Measurements from ENCODE around the gene ACVRL1. TPM values are rescaled to one million over a fixed set of nuclear protein-coding genes. Genes with fewer than 3 reads are reported as not detected.

Gene ACVRL1
- total and polyA plus RNA-seq, 3 experiments from 2014 or later: 0.07 TPM; not detected in 2

GRCh38 chr12:51941011-51941581 is 33.8 kb downstream of the ACVRL1 start:
- Mint-ChIP-seq H3K4me1 (no peaks in the 10 kb centered on the region), H3K4me3 (no peak overlapping the region), H3K27me3 (peaks cover 7 to 38% of the 10 kb centered on the region in 2 donors), H3K9me3 (peaks cover 8 to 16% (median 13%) of the 10 kb centered on the region in 5 donors), H3K36me3 (peaks cover 0 to 14% (median 5%) of the 10 kb centered on the region in 3 donors), H3K27ac (no peak overlapping the region)
- H3K27ac ChIP-seq (ENCODE audit: low read depth, low read length): no peak overlapping the region
- ChIA-PET POLR2A (no interaction called here), CTCF (no interaction called here)
- H3K4me1 ChIP-seq (ENCODE audit: insufficient read depth, low read length): no peaks in the 10 kb centered on the region
- H3K27me3 ChIP-seq (ENCODE audit: insufficient read depth, low read length, poor library complexity, severe bottlenecking): no peaks in the 10 kb centered on the region
- DNase-seq: no peak
- no peak overlapping the region for H3K4me3 ChIP-seq (ENCODE audit: low read length)
- no peaks in the 10 kb centered on the region for H3K9me3 ChIP-seq (ENCODE audit: low read length)
- no peaks in the 10 kb centered on the region for H3K36me3 ChIP-seq (ENCODE audit: insufficient read depth, low read length)

DNA sequence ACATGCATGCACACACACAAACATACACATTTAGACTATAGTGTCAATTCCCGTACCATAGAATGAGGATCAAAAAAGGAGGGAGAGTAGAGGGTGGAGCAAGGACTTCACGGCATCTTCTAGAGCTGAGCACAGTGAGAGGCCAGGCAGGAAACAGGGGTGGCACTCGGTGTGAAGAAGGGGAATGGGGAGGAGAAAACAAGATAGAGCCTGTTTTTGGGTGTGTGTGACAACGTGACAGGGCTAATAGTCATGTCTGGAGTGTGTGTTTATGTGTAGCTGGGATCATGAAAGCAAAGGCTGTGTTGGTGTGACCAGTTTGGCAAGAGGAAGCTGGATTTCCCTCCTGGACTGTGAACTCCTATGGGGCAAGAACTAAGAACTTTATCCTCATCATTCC is 34.3 kb downstream of the ACVRL1 start:
- Mint-ChIP-seq H3K27me3 (peaks cover 7 to 43% of the 10 kb centered on the region in 2 donors), H3K27ac (no peak overlapping the region), H3K36me3 (peaks cover 0 to 17% (median 5%) of the 10 kb centered on the region in 3 donors)

GRCh38 chr12:51942056-51942455 is 34.8 kb downstream of the ACVRL1 start:
- DNase-seq: no peak
- H3K27ac Mint-ChIP-seq: no peak overlapping the region
- peaks cover 8 to 44% of the 10 kb centered on the region in 2 donors for H3K27me3 Mint-ChIP-seq
- peaks cover 8 to 22% (median 13%) of the 10 kb centered on the region in 5 donors for H3K9me3 Mint-ChIP-seq
- H3K36me3 Mint-ChIP-seq: peaks cover 0 to 17% (median 5%) of the 10 kb centered on the region in 3 donors
- Histone ChIP-seq H3K36me3 (ENCODE audit: insufficient read depth, low read length) (no peaks in the 10 kb centered on the region), H3K4me1 (ENCODE audit: insufficient read depth, low read length) (no peaks in the 10 kb centered on the region), H3K27me3 (ENCODE audit: insufficient read depth, low read length, poor library complexity, severe bottlenecking) (no peaks in the 10 kb centered on the region), H3K27ac (ENCODE audit: low read depth, low read length) (no peak overlapping the region), H3K9me3 (ENCODE audit: low read length) (no peaks in the 10 kb centered on the region), H3K4me3 (ENCODE audit: low read length) (no peak overlapping the region)
- no peak overlapping the region for H3K4me3 Mint-ChIP-seq
- POLR2A ChIA-PET: no interaction called here
- CTCF ChIA-PET: no interaction called here
- H3K4me1 Mint-ChIP-seq: no peaks in the 10 kb centered on the region

More for the DNA sequence above, 34.3 kb downstream of the ACVRL1 start:
- peaks cover 8 to 21% (median 13%) of the 10 kb centered on the region in 5 donors for H3K9me3 Mint-ChIP-seq
- POLR2A ChIA-PET: no interaction called here
- no peaks in the 10 kb centered on the region for H3K9me3 ChIP-seq (ENCODE audit: low read length)
- no peak overlapping the region for H3K4me3 Mint-ChIP-seq
- no peak overlapping the region for H3K4me3 ChIP-seq (ENCODE audit: low read length)
- no peaks in the 10 kb centered on the region for H3K27me3 ChIP-seq (ENCODE audit: insufficient read depth, low read length, poor library complexity, severe bottlenecking)
- no peaks in the 10 kb centered on the region for H3K4me1 Mint-ChIP-seq
- H3K27ac ChIP-seq (ENCODE audit: low read depth, low read length): no peak overlapping the region
- CTCF ChIA-PET: no interaction called here
- no peak for DNase-seq
- H3K4me1 ChIP-seq (ENCODE audit: insufficient read depth, low read length): no peaks in the 10 kb centered on the region
- no peaks in the 10 kb centered on the region for H3K36me3 ChIP-seq (ENCODE audit: insufficient read depth, low read length)

GRCh38 chr12:51942501-51943000 is 35.2 kb downstream of the ACVRL1 start:
- peaks cover 8 to 22% (median 13%) of the 10 kb centered on the region in 5 donors for H3K9me3 Mint-ChIP-seq
- H3K4me1 ChIP-seq (ENCODE audit: insufficient read depth, low read length): no peaks in the 10 kb centered on the region
- no peak overlapping the region for H3K4me3 ChIP-seq (ENCODE audit: low read length)
- ChIA-PET POLR2A (no interaction called here), CTCF (no interaction called here)
- no peaks in the 10 kb centered on the region for H3K36me3 ChIP-seq (ENCODE audit: insufficient read depth, low read length)
- no peak overlapping the region for H3K4me3 Mint-ChIP-seq
- peaks cover 0 to 17% (median 5%) of the 10 kb centered on the region in 3 donors for H3K36me3 Mint-ChIP-seq
- H3K4me1 Mint-ChIP-seq: no peaks in the 10 kb centered on the region
- H3K9me3 ChIP-seq (ENCODE audit: low read length): no peaks in the 10 kb centered on the region
- no peak for DNase-seq
- H3K27me3 Mint-ChIP-seq: peaks cover 8 to 42% of the 10 kb centered on the region in 2 donors
- H3K27ac ChIP-seq (ENCODE audit: low read depth, low read length): no peak overlapping the region
- H3K27me3 ChIP-seq (ENCODE audit: insufficient read depth, low read length, poor library complexity, severe bottlenecking): no peaks in the 10 kb centered on the region
- no peak overlapping the region for H3K27ac Mint-ChIP-seq

DNA sequence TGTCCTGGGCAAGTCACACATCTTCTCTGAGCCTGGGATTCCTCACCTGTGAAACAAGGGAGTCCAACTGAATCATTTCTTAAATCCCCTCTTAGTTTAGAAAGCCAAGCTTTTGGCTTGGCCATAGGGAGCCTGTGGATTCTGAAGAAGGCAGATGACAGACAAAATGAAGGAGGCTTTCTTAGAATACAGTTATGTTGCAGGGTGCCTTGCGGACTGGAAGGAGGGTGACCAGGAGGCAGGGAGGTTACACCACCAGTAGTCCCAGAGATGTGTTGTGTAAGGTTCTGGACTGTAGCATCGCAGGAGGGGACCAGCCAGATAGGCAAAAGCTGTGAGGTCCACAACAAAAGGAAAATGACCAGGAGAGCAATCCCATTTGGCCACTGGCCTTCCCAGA is 36.0 kb downstream of the ACVRL1 start:
- no peak overlapping the region for H3K27ac ChIP-seq (ENCODE audit: low read depth, low read length)
- Mint-ChIP-seq H3K27me3 (peaks cover 12 to 43% of the 10 kb centered on the region in 2 donors), H3K9me3 (peaks cover 8 to 22% (median 13%) of the 10 kb centered on the region in 5 donors), H3K4me3 (no peak overlapping the region), H3K4me1 (no peaks in the 10 kb centered on the region), H3K27ac (no peak overlapping the region), H3K36me3 (peaks cover 0 to 17% (median 5%) of the 10 kb centered on the region in 3 donors)
- H3K36me3 ChIP-seq (ENCODE audit: insufficient read depth, low read length): no peaks in the 10 kb centered on the region
- ChIA-PET POLR2A (no interaction called here), CTCF (no interaction called here)
- H3K9me3 ChIP-seq (ENCODE audit: low read length): no peaks in the 10 kb centered on the region
- H3K4me3 ChIP-seq (ENCODE audit: low read length): no peak overlapping the region
- no peaks in the 10 kb centered on the region for H3K4me1 ChIP-seq (ENCODE audit: insufficient read depth, low read length)
- no peaks in the 10 kb centered on the region for H3K27me3 ChIP-seq (ENCODE audit: insufficient read depth, low read length, poor library complexity, severe bottlenecking)
- DNase-seq: no peak

DNA sequence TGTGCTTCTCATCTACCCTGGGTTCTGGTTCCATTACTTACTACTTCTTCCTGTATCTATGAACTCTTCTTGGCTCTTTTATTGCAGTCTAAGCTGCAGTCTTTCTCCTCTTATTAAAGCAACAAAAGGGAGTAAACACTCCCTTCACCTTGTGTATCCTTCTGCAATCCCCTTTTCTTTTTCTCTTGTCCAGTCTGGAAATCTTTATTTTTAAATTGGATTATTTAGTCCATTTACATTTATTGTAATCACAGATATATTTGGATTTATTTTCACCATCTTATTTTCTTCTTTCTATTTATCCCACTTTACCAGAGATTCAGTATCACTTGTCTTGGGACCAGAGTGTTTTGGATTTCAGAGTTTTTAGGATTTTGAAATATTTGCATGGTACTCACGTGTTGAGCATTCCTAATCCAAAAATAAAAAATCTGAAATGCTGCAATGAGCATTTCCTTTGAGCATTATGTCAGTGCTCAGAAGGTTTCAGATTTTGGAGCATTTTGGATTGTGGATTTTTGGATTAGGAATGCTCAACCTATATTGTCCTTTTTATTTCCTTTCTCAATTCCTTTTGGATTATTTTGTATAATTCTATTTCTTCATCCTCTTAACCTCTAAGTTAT is 37.4 kb downstream of the ACVRL1 start:
- Mint-ChIP-seq H3K4me3 (no peak overlapping the region), H3K27me3 (peaks cover 10 to 41% of the 10 kb centered on the region in 2 donors), H3K36me3 (peaks cover 0 to 17% (median 5%) of the 10 kb centered on the region in 3 donors), H3K4me1 (no peaks in the 10 kb centered on the region), H3K9me3 (peaks cover 8 to 22% (median 13%) of the 10 kb centered on the region in 5 donors), H3K27ac (no peak overlapping the region)
- Histone ChIP-seq H3K27me3 (ENCODE audit: insufficient read depth, low read length, poor library complexity, severe bottlenecking) (no peaks in the 10 kb centered on the region), H3K4me3 (ENCODE audit: low read length) (no peak overlapping the region), H3K9me3 (ENCODE audit: low read length) (no peaks in the 10 kb centered on the region), H3K27ac (ENCODE audit: low read depth, low read length) (no peak overlapping the region), H3K36me3 (ENCODE audit: insufficient read depth, low read length) (no peaks in the 10 kb centered on the region), H3K4me1 (ENCODE audit: insufficient read depth, low read length) (no peaks in the 10 kb centered on the region)
- DNase-seq: no peak
- ChIA-PET POLR2A (no interaction called here), CTCF (no interaction called here)

DNA sequence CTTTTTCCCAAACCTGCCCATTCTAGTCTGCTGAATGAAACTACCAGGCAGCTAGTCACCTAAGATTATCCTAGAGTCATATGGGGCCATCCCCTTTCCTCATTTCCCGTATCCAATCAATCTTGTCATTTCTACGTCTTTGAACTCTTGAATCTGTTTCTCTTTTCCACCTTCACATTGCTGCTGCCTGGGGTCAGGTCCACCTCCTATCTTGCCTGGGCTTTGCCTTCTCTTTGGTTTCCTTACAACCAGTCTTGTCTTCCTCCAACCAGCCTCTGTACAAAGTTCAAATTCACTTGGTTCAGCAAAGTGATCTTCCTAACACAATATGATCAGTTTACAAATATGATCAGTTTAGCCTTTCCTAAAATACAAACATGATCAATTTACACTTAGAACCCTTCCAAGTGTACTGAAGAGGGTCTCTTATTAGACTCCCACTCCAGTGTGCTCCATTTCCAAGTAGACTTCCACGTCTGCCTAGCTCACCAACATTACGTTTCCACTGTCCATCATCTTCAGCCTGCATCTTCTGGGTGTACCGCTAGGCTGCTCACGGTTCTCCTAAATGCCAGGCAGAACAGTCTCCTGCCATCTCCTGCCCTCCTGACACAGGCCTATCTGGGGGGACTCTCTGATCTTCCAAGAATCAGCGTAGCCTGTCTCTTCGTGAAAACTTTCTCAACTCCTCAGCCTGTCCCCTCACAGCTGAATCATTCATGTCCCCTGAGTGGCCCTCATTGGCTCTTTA is 40.1 kb downstream of the ACVRL1 start:
- Mint-ChIP-seq H3K27me3 (peaks cover 10 to 22% of the 10 kb centered on the region in 2 donors), H3K4me3 (no peak overlapping the region), H3K36me3 (peaks cover 2 to 17% (median 4%) of the 10 kb centered on the region in 3 donors), H3K9me3 (peaks cover 8 to 22% (median 13%) of the 10 kb centered on the region in 5 donors), H3K27ac (no peak overlapping the region), H3K4me1 (peaks cover 3 to 11% (median 6%) of the 10 kb centered on the region in 3 donors)
- no peaks in the 10 kb centered on the region for H3K9me3 ChIP-seq (ENCODE audit: low read length)
- DNase-seq: no peak
- H3K4me1 ChIP-seq (ENCODE audit: insufficient read depth, low read length): peaks cover 9% of the 10 kb centered on the region
- POLR2A ChIA-PET: no interaction called here
- no peak overlapping the region for H3K27ac ChIP-seq (ENCODE audit: low read depth, low read length)
- CTCF ChIA-PET: interaction anchor here (1.9 kb wide), 1 partner anchor 23 kb away, joined by 4 read pairs; no protein-coding TSS in a partner anchor
- no peak overlapping the region for H3K4me3 ChIP-seq (ENCODE audit: low read length)
- no peaks in the 10 kb centered on the region for H3K36me3 ChIP-seq (ENCODE audit: insufficient read depth, low read length)
- no peaks in the 10 kb centered on the region for H3K27me3 ChIP-seq (ENCODE audit: insufficient read depth, low read length, poor library complexity, severe bottlenecking)

GRCh38 chr12:51948066-51948465 is 40.8 kb downstream of the ACVRL1 start:
- Histone ChIP-seq H3K27ac (ENCODE audit: low read depth, low read length) (no peak overlapping the region), H3K36me3 (ENCODE audit: insufficient read depth, low read length) (no peaks in the 10 kb centered on the region), H3K4me1 (ENCODE audit: insufficient read depth, low read length) (peaks cover 13% of the 10 kb centered on the region), H3K4me3 (ENCODE audit: low read length) (no peak overlapping the region), H3K9me3 (ENCODE audit: low read length) (no peaks in the 10 kb centered on the region), H3K27me3 (ENCODE audit: insufficient read depth, low read length, poor library complexity, severe bottlenecking) (no peaks in the 10 kb centered on the region)
- peaks cover 9 to 17% (median 12%) of the 10 kb centered on the region in 3 donors for H3K4me1 Mint-ChIP-seq
- H3K9me3 Mint-ChIP-seq: peaks cover 8 to 22% (median 13%) of the 10 kb centered on the region in 5 donors
- peaks cover 10 to 22% of the 10 kb centered on the region in 2 donors for H3K27me3 Mint-ChIP-seq
- no peak overlapping the region for H3K27ac Mint-ChIP-seq
- no peak for DNase-seq
- peaks cover 2 to 17% (median 4%) of the 10 kb centered on the region in 3 donors for H3K36me3 Mint-ChIP-seq
- peak overlapping the region in 1 of 7 donors; percentile 24 for H3K4me3 Mint-ChIP-seq
- CTCF ChIA-PET: no interaction called here
- POLR2A ChIA-PET: no interaction called here

All from CD8-positive, alpha-beta memory T cell (primary cell).